Measurements from ENCODE around the gene ALOX12.
"Not testable (repeated sequence)": the region's sequence is repeated elsewhere in the genome, so short reads cannot be mapped to it uniquely, and the experiment has no call there.

Gene ALOX12

DNA sequence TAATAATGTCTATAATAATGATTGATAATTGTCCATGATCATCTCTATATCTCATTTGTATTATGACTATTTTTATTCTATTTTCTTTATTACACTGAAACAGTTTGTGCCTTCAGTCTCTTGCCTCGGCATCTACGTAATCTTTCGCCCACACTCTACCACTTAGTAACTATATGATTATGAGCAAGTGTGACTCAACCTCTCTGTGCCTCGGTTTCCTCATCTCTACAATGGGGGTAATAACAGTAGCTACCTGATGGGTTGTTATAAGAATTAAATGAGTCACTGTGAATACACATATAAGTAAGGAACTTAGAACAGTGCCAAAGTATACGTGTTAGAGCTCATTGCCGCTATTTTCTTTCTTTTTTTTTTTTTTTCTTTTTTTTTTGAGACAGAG, 51.7 kb downstream of the ALOX12 start:
- no peak for DNase-seq

DNA sequence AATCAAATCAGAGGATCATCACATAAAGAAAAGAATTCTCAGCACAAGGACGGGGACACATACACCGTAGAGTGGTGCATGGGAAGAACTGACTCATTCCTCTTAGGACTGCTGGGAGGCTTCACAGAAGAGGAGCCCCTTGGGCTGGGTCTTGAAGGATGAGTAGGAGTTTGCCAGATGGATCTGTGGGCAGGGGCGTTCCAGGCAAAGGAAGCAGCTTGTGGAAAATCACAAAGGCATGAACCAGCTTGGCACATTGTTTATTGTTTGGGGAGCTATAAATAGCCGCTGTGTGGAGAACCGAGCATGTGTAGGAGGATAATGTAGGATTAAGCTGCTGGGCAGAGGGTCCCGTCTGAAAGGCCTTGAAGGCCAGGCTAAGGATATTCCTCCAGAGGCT, 53.1 kb downstream of the ALOX12 start:
- no peak for DNase-seq

DNA sequence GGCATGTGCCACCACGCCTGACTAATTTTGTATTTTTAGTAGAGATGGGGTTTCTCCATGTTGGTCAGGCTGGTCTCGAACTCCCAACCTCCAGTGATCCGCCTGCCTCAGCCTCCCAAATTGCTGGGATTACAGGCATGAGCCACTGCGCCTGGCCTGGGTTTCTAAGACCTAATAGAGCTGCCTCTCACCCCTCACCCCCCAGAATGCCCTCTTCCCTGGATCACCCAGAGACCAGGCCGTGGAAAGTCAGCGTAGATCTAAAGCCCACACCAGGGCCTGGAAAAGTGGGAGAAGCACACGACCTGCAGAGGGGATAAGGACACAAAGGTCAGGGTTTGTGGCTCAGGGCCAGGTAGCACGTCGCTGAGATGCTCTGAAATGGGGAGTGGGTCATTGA, 54.7 kb downstream of the ALOX12 start:
- not testable (repeated sequence) for DNase-seq

DNA sequence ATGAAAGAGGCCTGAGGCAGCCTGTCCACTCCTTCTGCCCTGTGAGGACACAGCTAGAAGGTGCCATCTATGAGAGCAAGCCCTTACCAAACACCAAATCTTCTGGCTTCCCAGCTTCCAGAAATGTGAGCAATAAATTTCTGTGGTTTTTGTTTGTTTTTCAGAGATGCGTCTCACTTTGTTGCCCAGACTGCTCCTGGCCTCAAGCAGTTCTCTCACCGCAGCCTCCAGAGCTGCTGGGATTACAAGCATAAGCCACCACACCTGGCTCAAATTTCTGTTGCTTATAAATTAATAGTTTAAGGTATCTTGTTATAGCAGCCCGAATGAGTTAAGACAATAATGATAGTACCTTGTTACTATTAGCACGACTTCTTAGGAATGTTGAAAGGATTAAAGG, 60.5 kb downstream of the ALOX12 start:
- no peak for DNase-seq

DNA sequence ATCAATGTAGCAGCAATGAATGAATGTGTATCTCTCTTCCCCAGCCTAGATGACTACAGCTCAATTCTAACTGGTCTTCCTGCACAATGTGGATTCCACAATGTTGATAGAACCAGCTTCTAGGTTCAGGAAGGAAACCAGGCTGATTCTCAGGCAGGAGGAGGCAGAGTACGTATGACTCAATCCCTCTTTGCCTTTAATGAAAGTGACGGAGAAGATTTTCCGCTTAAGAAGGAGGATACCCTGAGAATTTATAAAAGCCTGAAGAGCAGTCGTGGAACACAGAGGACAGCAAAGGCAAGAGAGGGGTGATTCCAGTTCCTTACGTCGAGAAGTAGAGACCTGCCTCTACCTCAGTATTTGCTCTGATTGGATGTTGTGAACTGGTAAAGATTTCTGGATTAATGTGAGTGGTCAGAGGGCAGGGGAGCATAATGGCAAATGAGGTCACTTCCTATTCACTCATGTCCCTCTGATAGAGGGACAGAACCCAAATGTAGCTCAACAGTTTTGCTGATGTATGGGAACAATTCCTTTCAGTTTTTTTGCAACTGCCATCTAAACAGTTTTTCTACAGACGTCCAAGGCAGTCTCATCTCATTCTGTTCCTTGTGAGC, 63.1 kb downstream of the ALOX12 start:
- no peak for DNase-seq

Measured in NCI-H1694 (cell line).